IMR-90 (cell line): ENCODE measurements around the gene CLK2. TPM values are rescaled to one million over a fixed set of nuclear protein-coding genes. Genes with fewer than 3 reads are reported as not detected.
A peak's percentile ranks its signal among the peaks of the same experiment; 100 is the strongest.

ENCODE experiments used
- ATAC-seq: fragments of 200-7000 bp; cut with Tn5 transposase; 2 replicates; pipeline ENCODE4 v1.9.1; 2020; ENCODE audit warnings: low read depth, mild to moderate bottlenecking, moderate library complexity
- BruUV-seq: library from RNA; stranded (reverse); fragments of 400-500 nt; replicated peaks from 2 replicates; lab custom pipeline; 2021; lab: Mats Ljungman, UMichigan
- CTCF ChIA-PET: fragments of 300-600 bp; formaldehyde crosslinking; extraction: SDS; loops from one replicate; lab custom pipeline; 2021; ENCODE audit warnings: antibody characterized with exemption; lab: Yijun Ruan, JAX
- POLR2A ChIA-PET: fragments of 300-600 bp; sonication (Branson Sonifier 250); formaldehyde crosslinking; loops from one replicate; lab custom pipeline; 2022; ENCODE audit warnings: antibody characterized with exemption; ENCODE audit not compliant: unreplicated experiment; lab: Charles Lee
- DNase-seq: peaks from one replicate; pipeline ENCODE4 v3.0.0; 2013
- H2AFZ ChIP-seq: replicated peaks from 2 replicates; pipeline ENCODE3; 2013; ENCODE audit warnings: low read length, mild to moderate bottlenecking; ENCODE audit not compliant: poor library complexity
- H2AK5ac ChIP-seq: 2 replicates; pipeline ENCODE4 v1.6.1; 2013; ENCODE audit warnings: low read depth, low read length, inconsistent platforms
- H2AK9ac ChIP-seq: replicated peaks from 2 replicates; pipeline ENCODE3; 2013; ENCODE audit warnings: mild to moderate bottlenecking, low read depth, low read length, moderate library complexity; ENCODE audit not compliant: poor library complexity
- H2BK120ac ChIP-seq: 2 replicates; pipeline ENCODE4 v1.6.1; 2013; ENCODE audit warnings: low read depth, low read length, inconsistent platforms
- H2BK15ac ChIP-seq: 3 replicates; pipeline ENCODE4 v1.6.1; 2013; ENCODE audit warnings: low read depth, low read length, inconsistent platforms
- H2BK20ac ChIP-seq: 2 replicates; pipeline ENCODE4 v1.6.1; 2013; ENCODE audit warnings: low read depth, mild to moderate bottlenecking, inconsistent platforms, low read length, moderate library complexity
- H2BK5ac ChIP-seq: 2 replicates; pipeline ENCODE4 v1.6.1; 2013; ENCODE audit warnings: mild to moderate bottlenecking, low read depth, low read length, inconsistent platforms; ENCODE audit not compliant: poor library complexity, severe bottlenecking
- H3K14ac ChIP-seq: replicated peaks from 2 replicates; pipeline ENCODE4 v1.6.1; 2013; ENCODE audit warnings: low read depth, low read length, inconsistent platforms
- H3K18ac ChIP-seq: 2 replicates; pipeline ENCODE4 v1.6.1; 2013; ENCODE audit warnings: low read depth, low read length, control low read depth
- H3K23ac ChIP-seq: 2 replicates; pipeline ENCODE4 v1.6.1; 2013; ENCODE audit warnings: low read depth, low read length, inconsistent platforms
- H3K27ac ChIP-seq: 2 replicates; pipeline ENCODE4 v1.5.1; 2013; ENCODE audit warnings: mild to moderate bottlenecking, control low read depth, low read length; ENCODE audit not compliant: insufficient read depth
- H3K27me3 ChIP-seq: 2 replicates; pipeline ENCODE4 v1.6.1; 2013; ENCODE audit warnings: low read length; ENCODE audit not compliant: control insufficient read depth, insufficient read depth
- H3K36me3 ChIP-seq: 2 replicates; pipeline ENCODE4 v1.6.1; 2013; ENCODE audit warnings: low read length, mixed read lengths; ENCODE audit not compliant: control insufficient read depth, insufficient read depth
- H3K4ac ChIP-seq: 2 replicates; pipeline ENCODE4 v1.6.1; 2013; ENCODE audit warnings: low read depth, low read length, inconsistent platforms
- H3K4me1 ChIP-seq: 2 replicates; pipeline ENCODE4 v1.6.1; 2013; ENCODE audit warnings: low read length, mixed read lengths; ENCODE audit not compliant: control insufficient read depth, insufficient read depth
- H3K4me2 ChIP-seq: 2 replicates; pipeline ENCODE4 v1.6.1; 2013; ENCODE audit warnings: low read depth, mild to moderate bottlenecking, control low read depth, low read length, moderate library complexity
- H3K4me3 ChIP-seq: 2 replicates; pipeline ENCODE4 v1.5.1; 2013; ENCODE audit warnings: low read depth, mild to moderate bottlenecking, control low read depth, low read length, moderate library complexity; ENCODE audit not compliant: insufficient read depth
- H3K56ac ChIP-seq: 2 replicates; pipeline ENCODE4 v1.6.1; 2013; ENCODE audit warnings: low read length, inconsistent platforms; ENCODE audit not compliant: insufficient read depth; ENCODE audit errors: extremely low read depth
- H3K79me1 ChIP-seq, 2 experiments: 2 replicates each; pipeline ENCODE4 v1.6.1; 2013; ENCODE audit warnings: low read length in 2 of 2, inconsistent platforms in 1 of 2, low read depth in 1 of 2
- H3K9ac ChIP-seq: 2 replicates; pipeline ENCODE4 v1.6.1; 2013; ENCODE audit warnings: low read depth, low read length, control low read depth
- H3K9me1 ChIP-seq: 2 replicates; pipeline ENCODE4 v1.6.1; 2013; ENCODE audit warnings: low read length, inconsistent platforms; ENCODE audit not compliant: insufficient read depth
- H3K9me3 ChIP-seq: 2 replicates; pipeline ENCODE4 v1.6.1; 2013; ENCODE audit warnings: low read length; ENCODE audit not compliant: control insufficient read depth, insufficient read depth
- H4K20me1 ChIP-seq: 2 replicates; pipeline ENCODE4 v1.6.1; 2013; ENCODE audit warnings: low read length, inconsistent platforms; ENCODE audit not compliant: insufficient read depth
- H4K5ac ChIP-seq: 2 replicates; pipeline ENCODE4 v1.6.1; 2013; ENCODE audit warnings: mild to moderate bottlenecking, low read depth, low read length, control low read depth
- H4K8ac ChIP-seq, 2 experiments: 2 replicates each; pipeline ENCODE4 v1.6.1; 2013; ENCODE audit warnings: low read depth in 2 of 2, low read length in 2 of 2, control low read depth in 1 of 2, inconsistent platforms in 1 of 2
- H4K91ac ChIP-seq: 2 replicates; pipeline ENCODE4 v1.6.1; 2013; ENCODE audit warnings: low read depth, low read length, inconsistent platforms; ENCODE audit not compliant: insufficient read depth
- BHLHE40 ChIP-seq: fragments of 150-350 bp; IDR thresholded peaks from 2 replicates; pipeline ENCODE4 v1.6.1; 2016; ENCODE audit warnings: mild to moderate bottlenecking, low read depth, low read length
- CEBPB ChIP-seq: IDR thresholded peaks from 2 replicates; pipeline ENCODE4 v1.6.1; 2012; ENCODE audit warnings: low read depth, low read length, improper control_type of control experiment
- CHD1 ChIP-seq: IDR thresholded peaks from 2 replicates; pipeline ENCODE4 v1.6.1; 2012; ENCODE audit warnings: low read depth, low read length, improper control_type of control experiment
- CTCF ChIP-seq: conservative IDR thresholded peaks from 2 replicates; pipeline ENCODE4 v1.5.1; 2012; ENCODE audit warnings: mild to moderate bottlenecking, low read depth, low read length, improper control_type of control experiment
- FOS ChIP-seq: fragments of 150-350 bp; IDR thresholded peaks from 2 replicates; pipeline ENCODE4 v1.6.1; 2016; ENCODE audit warnings: low read depth, low read length
- MAFK ChIP-seq: IDR thresholded peaks from 2 replicates; pipeline ENCODE4 v1.6.1; 2012; ENCODE audit warnings: low read depth, low read length, improper control_type of control experiment
- MAZ ChIP-seq: IDR thresholded peaks from 2 replicates; pipeline ENCODE4 v1.6.1; 2012; ENCODE audit warnings: low read depth, mild to moderate bottlenecking, low read length, improper control_type of control experiment, moderate library complexity, borderline replicate concordance
- MXI1 ChIP-seq: IDR thresholded peaks from 2 replicates; pipeline ENCODE4 v1.6.1; 2012; ENCODE audit warnings: low read depth, mild to moderate bottlenecking, low read length, moderate library complexity, borderline replicate concordance
- NFE2L2 ChIP-seq: fragments of 150-350 bp; IDR thresholded peaks from 2 replicates; pipeline ENCODE4 v1.6.1; 2016; ENCODE audit warnings: low read depth, mild to moderate bottlenecking, low read length
- POLR2A ChIP-seq: IDR thresholded peaks from 2 replicates; pipeline ENCODE4 v1.6.1; 2012; ENCODE audit warnings: mild to moderate bottlenecking, low read depth, low read length
- RAD21 ChIP-seq: IDR thresholded peaks from 2 replicates; pipeline ENCODE4 v1.6.1; 2012; ENCODE audit warnings: low read length, improper control_type of control experiment
- RCOR1 ChIP-seq: IDR thresholded peaks from 2 replicates; pipeline ENCODE4 v1.6.1; 2012; ENCODE audit warnings: mild to moderate bottlenecking, low read length, improper control_type of control experiment; ENCODE audit not compliant: insufficient replicate concordance
- RFX5 ChIP-seq: IDR thresholded peaks from 2 replicates; pipeline ENCODE4 v1.8.0; 2012; ENCODE audit warnings: low read depth, mild to moderate bottlenecking, low read length, moderate library complexity
- SMC3 ChIP-seq: fragments of 150-350 bp; IDR thresholded peaks from 2 replicates; pipeline ENCODE4 v1.6.1; 2016; ENCODE audit warnings: low read depth, mild to moderate bottlenecking, antibody characterized with exemption, low read length, moderate library complexity
- USF2 ChIP-seq: fragments of 150-350 bp; IDR thresholded peaks from 2 replicates; pipeline ENCODE4 v1.6.1; 2017; ENCODE audit warnings: mild to moderate bottlenecking, antibody characterized with exemption, low read length, low read depth
- whole genome bisulfite sequencing, 2 experiments: methylation state at CpG; one replicate each; pipeline versions ENCODE4 v1.1.5 to v1.1.7; 2013; ENCODE audit warnings: missing lambda C conversion rate in 2 of 2; ENCODE audit not compliant: insufficient read length in 1 of 2; ENCODE audit errors: extremely low coverage in 2 of 2; 5-methylcytosine and 5-hydroxymethylcytosine counted together
- dilution Hi-C: fragments of 300-500 bp; cut with HindIII; formaldehyde crosslinking; loops from one replicate; pipeline ENCODE4 v1.14.3; 2018; ENCODE audit warnings: low sequenced_read_pairs; ENCODE audit not compliant: unreplicated experiment
- in situ Hi-C: fragments of 300-500 bp; cut with MboI; formaldehyde crosslinking; loops from 3 replicates; pipeline ENCODE4 v1.14.3; 2019; ENCODE audit warnings: low sequenced_read_pairs, inconsistent platforms, mixed read lengths
- intact Hi-C: fragments of 100-400 bp; cut with micrococcal nuclease; formaldehyde crosslinking; loops from 2 replicates; pipeline ENCODE4 v1.10.0; 2022
- polyA plus RNA-seq, 3 experiments: library from polyadenylated mRNA; depleted of rRNA; stranded (reverse); fragments of >200 nt; gene quantifications; 2 replicates each; pipeline ENCODE4 v1.2.3, GENCODE V29; 2012; ENCODE audit warnings: low replicate concordance in 1 of 3
- total RNA-seq: library from RNA; depleted of rRNA; stranded (reverse); fragments of >200 nt; gene quantifications from 2 replicates; pipeline ENCODE4 v1.2.3, GENCODE V29; 2012

Gene CLK2
- total and polyA plus RNA-seq, 2 of the 4 experiments (the other 2 are of a cell fraction) = 19.7 to 61.2 TPM

- H3K9me3 ChIP-seq = no peaks in the 10 kb centered on the region
- DNase-seq (no peak), ATAC-seq (no peak)
- H3K27me3 ChIP-seq = no peaks in the 10 kb centered on the region
- BruUV-seq = no TSS peak
- dilution Hi-C loops = no loop called here
- intact Hi-C loops = loop anchor here (2.0 to 10.0 kb wide), 4 partner anchors 49 to 325 kb away; partner anchors contain the start of genes CLK2, MTX1 and THBS3
- peak overlapping the region; percentile 90 for H3K4me3 ChIP-seq
- H3K4me1 ChIP-seq = peaks cover 18% of the 10 kb centered on the region; the same call in 1 of the 2 replicates
- H4K20me1 ChIP-seq = peaks cover 20% of the 10 kb centered on the region
- peak overlapping the region; percentile 73 for H3K9ac ChIP-seq
- H2BK15ac ChIP-seq = no peak overlapping the region
- H2AK5ac ChIP-seq = peak overlapping the region; percentile 71; the same call in 1 of the 2 replicates
- peak overlapping the region; percentile 91 for H3K4me2 ChIP-seq
- no peak overlapping the region for H2BK120ac ChIP-seq
- ChIA-PET CTCF (interaction anchor here (1.2 kb wide), 1 partner anchor 71 kb away, joined by 6 read pairs; no protein-coding TSS in a partner anchor), POLR2A (no interaction called here)
- peak overlapping the region; percentile 64 for H2AFZ ChIP-seq
- WGBS, 2 experiments = 35% methylated on average over 6 of the region's 27 CpGs; no CpG with 5 or more reads in 1 of the 2 experiments
- H4K5ac ChIP-seq = no peak overlapping the region
- H3K4ac ChIP-seq = peak overlapping the region; percentile 69
- no peak overlapping the region for H3K56ac ChIP-seq
- H2BK20ac ChIP-seq = no peak overlapping the region
- peaks cover 9 to 59% of the 10 kb centered on the region in 2 experiments for H3K79me1 ChIP-seq
- H2AK9ac ChIP-seq = peak overlapping the region; percentile 96
- H2BK5ac ChIP-seq = no peak overlapping the region
- peaks cover 18% of the 10 kb centered on the region for H3K36me3 ChIP-seq
- H3K9me1 ChIP-seq = peaks cover 16% of the 10 kb centered on the region; the same call in 1 of the 2 replicates
- H3K27ac ChIP-seq = 0 out of 2 replicates have a peak overlapping the region, but pooled peaks have one; percentile 11
- in situ Hi-C loops = no loop called here
- H4K8ac ChIP-seq = peak overlapping the region; percentile 29 to 54; a peak in 2 of 4 replicates
- no peak overlapping the region for H3K18ac ChIP-seq
- no peak overlapping the region; the same call in 1 of the 2 replicates for H4K91ac ChIP-seq
- H3K23ac ChIP-seq = peak overlapping the region; percentile 89
- H3K14ac ChIP-seq = peak overlapping the region; percentile 3; the same call in 1 of the 2 replicates
- TF ChIP-seq POLR2A (no peak), MAFK (no peak), FOS (no peak), CTCF (no peak), BHLHE40 (no peak), MAZ (no peak), SMC3 (no peak), NFE2L2 (no peak), RFX5 (no peak), CHD1 (no peak), RAD21 (no peak), USF2 (no peak), MXI1 (no peak), CEBPB (no peak), RCOR1 (no peak)
These were observed 48.6 kb upstream of the CLK2 start for GRCh38 chr1:155321639-155322503.
